Vagina (tissue), 2 donors: ENCODE results near the gene ITGAE.

ENCODE experiments used
- POLR2A ChIP-seq, 2 donors: fragments of 450-650 bp; IDR thresholded peaks; one replicate each; pipeline ENCODE4 v1.6.1; 2017; ENCODE audit warnings: antibody characterized with exemption in 2 of 2, mild to moderate bottlenecking in 2 of 2, moderate library complexity in 2 of 2
- TF ChIP-seq, protein P1 (sequence below), 3 experiments: fragments of 450-650 bp in 2 of 3; fragments of 200-600 bp in 1 of 3; sonication (generic) in 1 of 3; IDR thresholded peaks; one replicate each; pipeline ENCODE4 v1.5.1; 2017 to 2019; ENCODE audit warnings: antibody characterized with exemption in 3 of 3, mild to moderate bottlenecking in 2 of 3, moderate library complexity in 2 of 3

DNA sequence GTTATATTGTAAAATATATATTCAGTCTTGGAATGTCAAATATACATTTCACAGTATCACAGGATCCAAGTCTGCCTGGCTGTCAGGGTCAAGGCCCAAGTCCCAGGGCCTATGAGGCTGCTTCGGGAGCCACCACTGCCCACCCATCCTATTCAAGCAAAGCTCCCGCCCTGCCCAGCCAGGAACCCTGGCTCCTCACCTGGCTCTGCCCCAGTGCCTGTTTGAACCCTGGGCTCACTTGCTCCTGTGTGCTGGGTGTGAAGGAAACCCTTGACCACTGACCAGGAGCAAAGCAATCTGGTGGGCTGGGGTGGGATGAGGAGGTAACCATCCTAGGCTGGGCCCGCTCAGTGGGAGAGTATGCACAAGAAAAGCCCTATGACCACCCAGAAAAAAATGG lies 27.0 kb downstream of the ITGAE start:
- TF ChIP-seq, protein P1, sequence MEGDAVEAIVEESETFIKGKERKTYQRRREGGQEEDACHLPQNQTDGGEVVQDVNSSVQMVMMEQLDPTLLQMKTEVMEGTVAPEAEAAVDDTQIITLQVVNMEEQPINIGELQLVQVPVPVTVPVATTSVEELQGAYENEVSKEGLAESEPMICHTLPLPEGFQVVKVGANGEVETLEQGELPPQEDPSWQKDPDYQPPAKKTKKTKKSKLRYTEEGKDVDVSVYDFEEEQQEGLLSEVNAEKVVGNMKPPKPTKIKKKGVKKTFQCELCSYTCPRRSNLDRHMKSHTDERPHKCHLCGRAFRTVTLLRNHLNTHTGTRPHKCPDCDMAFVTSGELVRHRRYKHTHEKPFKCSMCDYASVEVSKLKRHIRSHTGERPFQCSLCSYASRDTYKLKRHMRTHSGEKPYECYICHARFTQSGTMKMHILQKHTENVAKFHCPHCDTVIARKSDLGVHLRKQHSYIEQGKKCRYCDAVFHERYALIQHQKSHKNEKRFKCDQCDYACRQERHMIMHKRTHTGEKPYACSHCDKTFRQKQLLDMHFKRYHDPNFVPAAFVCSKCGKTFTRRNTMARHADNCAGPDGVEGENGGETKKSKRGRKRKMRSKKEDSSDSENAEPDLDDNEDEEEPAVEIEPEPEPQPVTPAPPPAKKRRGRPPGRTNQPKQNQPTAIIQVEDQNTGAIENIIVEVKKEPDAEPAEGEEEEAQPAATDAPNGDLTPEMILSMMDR (IDR thresholded peaks at IDR 0.05): no peak
- no peak for TF ChIP-seq POLR2A (IDR thresholded peaks at IDR 0.05)
